Activated CD4-positive, alpha-beta T cell treated with anti-CD3 and anti-CD28 coated beads for 1 hour (primary cell): ENCODE results near the gene OR5B2.
"Not testable (repeated sequence)": the region's sequence is repeated elsewhere in the genome, so short reads cannot be mapped to it uniquely, and the experiment has no call there.

Source experiments
- DNase-seq: peaks from one replicate; pipeline ENCODE4 v3.0.0-alpha.2; 2020

OR5B2 gene

DNA sequence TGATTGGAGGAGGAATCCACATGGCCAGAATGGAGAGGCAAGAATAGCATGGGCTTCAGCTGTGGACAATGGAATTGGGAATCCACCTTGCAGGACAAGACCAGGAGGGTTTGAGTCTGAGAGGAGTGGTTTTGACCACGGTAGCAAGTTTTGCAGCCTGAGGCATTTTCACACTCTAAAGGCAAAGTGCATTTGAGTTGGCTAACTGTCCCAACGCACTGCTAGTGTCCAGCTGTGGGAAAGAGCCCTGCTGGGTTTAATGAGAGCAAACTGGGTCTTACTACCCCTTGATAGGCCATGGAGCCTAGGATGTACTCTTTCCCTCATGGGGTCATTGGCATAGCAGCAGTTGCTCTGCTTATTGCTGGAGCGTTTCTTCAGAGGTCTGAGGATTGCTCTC lies at the start of gene OR5B2:
OR5B2 (minus strand) TSS at position 101 of the 400 bp plus-strand sequence. CDS start 4,860 bp downstream, outside the sequence.
- no peak for DNase-seq

DNA sequence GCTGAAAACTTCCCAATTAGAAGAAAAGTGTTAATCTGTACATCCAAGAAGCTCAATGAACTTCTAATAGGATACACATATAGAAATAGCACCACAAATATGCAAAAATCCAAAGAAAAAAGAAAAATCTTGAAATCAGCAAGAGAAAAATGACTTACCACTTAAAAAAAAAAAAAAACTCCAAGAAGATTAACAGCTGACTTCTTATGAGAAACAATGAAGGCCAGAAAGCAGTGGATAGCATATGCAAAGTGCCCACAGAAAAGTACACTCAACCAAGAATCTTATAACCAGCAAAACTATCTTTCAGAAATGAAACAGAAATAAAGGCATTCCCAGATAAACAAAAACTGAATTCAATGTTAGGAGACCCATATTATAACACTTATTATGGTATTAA lies 44.0 kb upstream of the OR5B2 start:
- no peak for DNase-seq

DNA sequence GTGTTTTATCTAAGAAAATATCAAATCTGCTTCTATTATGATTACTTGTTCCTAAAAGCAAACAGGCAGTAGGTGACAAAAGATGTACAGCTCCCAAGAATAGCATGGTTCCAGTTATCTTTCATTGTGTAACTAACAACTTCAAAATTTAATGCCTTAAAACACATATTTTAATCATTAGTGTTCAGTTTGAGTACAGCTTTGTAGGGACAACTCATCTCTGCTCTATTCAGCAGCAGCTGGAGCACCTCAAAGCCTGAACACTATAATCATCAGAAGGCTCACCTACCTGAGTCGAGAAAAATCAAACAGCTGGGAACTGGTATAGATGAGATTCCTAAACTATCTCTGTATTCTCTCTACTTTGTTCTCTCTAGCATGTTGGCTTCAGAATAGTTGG lies 38.4 kb upstream of the OR5B2 start:
- DNase-seq: no peak

DNA sequence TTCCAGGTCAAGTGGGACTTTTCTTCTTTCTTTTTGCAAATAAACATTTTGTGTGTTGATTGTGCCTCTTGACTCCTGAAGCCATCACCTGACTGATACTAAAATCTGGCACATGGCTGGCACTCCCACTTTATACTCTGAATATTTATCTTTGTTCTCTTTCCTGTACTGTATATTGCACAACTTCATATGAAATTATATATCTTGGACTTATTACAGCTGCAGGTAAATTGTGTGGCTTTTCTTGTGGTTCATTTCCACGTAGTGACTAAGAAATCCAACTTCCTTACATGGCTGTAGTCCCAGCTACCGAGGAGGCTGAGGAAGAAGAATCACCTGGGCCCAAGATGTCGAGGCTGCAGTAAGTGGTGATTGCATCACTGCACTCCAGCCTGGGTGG lies 37.8 kb upstream of the OR5B2 start:
- no peak for DNase-seq

DNA sequence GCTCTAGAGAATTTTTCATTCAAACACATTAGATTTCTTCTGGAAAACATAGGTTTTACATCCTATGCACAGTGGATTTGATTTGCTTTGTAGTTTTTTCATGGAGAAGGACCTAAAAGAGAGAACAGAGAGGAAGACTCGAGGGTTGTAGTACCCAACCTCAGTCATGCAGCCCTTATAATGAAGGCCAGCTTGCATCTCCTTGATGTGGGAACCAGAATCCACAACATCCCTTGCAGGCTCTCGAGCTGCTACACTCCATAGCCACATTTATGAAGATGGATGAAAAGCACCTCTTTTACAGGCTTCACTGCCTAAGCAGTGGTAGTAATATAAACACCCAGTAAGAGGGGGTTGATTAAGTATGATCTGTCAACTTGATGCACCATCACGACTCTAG lies 23.7 kb upstream of the OR5B2 start:
- DNase-seq: no peak

DNA sequence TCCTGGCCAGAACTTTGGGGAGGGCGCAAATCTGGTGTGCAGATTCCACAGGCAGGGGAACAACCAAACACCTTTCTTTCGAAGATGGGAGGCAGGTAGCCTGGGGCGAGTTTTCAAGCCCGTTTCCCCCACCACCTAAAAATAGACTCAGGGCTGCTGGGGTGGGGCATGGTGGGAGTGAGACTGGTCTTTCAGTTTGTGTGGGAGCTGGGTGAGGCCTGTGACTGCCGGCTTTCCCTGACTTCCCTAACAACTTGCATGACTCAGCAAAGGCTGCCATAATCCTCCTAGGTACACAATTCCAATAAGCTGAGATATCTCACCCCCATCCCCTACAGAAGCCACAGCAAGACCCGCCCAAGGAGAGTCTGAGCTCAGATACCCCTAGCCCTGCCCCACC lies 18.4 kb upstream of the OR5B2 start:
- no peak for DNase-seq

DNA sequence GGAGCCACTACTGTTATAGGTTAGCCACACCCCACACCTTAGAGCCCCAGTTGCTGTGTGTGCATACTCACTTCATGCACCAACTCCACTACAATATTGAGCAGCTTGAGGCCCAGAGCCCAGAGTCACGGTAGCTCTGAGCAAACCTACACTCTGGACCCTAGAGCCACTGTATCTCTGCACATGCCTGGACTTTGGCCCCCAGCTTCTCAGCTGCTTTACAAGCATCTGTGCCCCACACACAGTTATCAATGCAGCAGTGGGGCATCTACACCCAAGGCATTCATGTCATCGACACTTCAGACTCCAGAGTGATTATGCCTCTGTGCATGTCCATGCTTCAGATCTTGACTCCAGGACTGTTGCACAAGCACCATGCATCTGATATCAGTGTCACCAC lies 16.4 kb upstream of the OR5B2 start:
- no peak for DNase-seq

DNA sequence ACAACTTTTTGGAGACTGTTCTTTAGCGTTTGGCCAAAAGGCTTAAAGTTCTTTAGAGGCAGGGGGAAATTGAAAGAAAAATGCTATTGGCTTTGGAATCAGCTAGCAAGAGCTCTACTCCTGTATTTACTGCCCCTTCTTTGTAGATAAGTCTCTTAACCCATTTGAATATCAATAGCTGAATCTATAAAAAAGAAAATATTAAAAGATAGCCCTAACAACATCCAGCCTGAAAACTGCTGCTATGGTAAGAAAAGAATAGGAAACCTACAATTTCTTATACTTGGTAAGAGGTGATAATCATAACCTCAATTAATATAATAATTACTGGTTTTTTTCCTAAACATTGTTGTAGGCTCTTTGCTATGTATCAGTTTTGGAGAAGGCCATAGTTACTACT lies 14.2 kb upstream of the OR5B2 start, which contains the start of gene OR5B12:
OR5B12 (minus strand) TSS at position 101 of the 400 bp plus-strand sequence. CDS start 2,085 bp downstream, outside the sequence.
- no peak for DNase-seq

DNA sequence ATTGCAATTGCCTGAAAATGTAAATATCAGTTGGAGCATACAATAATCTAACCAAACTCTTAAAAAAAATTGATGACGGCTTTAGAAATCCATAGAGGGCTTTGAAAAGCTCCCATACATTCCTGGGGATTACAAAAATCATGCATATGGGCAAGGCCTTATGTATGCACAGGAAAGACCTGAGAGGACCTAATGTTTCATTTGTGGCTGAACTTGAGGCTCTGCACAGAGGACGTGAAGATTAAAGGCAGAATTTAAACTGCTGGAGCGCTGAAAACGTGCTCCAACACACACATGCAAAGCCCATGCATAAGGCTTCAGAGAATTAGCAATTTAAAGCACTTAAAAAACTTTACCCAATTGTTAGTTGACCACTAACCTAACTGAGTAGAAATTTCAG lies 10.6 kb upstream of the OR5B2 start:
- no peak for DNase-seq

DNA sequence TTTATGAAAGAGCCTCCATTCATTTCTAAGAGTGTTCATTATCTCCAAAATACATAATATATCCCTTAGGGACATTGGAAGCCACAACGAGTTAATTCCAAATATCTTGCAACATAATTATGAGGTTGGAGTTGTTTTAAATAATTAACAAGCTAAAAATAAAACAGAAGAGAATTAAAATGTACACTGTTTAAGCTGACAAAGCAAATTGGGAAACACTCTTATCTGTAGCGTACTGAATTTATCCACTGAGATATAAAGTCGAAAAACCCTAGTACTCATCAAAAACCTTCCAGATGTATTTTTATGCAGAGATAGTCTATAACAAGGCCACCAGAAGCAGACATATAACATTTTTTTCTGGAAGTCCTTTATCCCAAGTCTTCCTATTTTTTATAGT lies 6.3 kb upstream of the OR5B2 start:
- DNase-seq: no peak

DNA sequence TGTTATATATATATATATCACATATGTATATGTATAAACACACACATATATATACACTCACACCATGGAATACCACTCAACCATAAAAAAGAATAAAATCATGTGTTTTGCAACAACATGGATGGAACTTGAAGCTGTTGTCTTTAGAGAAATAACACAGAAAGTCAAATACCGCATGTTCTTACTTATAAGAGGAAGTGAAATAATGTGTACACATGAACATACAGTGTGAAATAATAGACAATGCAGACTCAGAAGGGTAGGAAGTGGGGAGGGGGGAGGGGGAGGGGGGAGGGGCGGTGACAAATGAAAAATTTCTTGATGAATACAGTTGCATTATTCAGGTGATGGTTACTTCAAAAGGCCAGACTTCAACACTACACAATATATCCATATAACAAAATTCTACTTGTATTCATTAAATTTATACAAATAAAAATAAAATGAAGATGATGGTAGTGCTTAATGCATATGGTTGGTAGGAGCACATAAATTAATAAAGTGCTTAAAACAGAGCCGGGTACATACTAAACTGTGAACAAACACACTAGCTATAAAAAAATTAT lies 5.8 kb upstream of the OR5B2 start:
- DNase-seq: no peak

DNA sequence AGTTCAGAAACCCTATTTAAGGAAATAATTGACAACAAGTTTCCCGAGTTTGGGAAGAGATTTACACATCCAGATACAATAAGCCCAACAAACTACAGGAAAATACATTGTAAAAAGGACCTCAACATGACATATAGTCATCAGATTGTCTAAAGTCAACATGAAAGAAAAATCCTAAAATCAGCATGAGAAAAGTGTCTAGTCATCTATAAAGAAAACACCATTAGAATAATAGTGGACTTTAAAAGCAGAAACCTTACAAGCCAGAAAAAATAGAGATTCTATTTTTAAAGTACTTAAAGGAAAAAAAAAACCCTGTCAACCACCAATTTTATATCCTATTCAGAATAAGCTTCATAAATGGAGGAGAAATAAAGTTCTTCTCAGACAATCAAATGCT lies 1.4 kb upstream of the OR5B2 start:
- no peak for DNase-seq

DNA sequence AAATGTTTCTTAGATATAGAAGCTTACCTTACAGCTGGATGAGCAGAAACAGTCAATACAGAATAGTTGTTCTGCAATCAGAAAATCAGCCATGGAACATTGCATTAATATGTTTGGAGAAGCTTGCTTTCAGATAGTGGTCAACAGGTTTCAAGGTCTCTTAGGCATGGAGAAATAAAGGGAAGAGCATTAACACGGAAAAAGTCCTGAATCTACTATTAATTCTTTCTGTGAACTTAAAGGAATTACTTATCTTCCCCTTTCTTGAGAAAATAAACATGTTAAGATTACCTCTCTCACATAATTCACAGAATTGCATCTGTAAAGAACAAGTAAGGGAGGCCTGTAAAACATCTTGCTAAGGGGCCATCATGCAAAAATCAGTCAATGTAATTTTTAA lies 21.1 kb downstream of the OR5B2 start, which contains the start of gene OR5B3:
OR5B3 (minus strand) TSS at position 101 of the 400 bp plus-strand sequence. CDS start 3,465 bp downstream, outside the sequence.
- no peak for DNase-seq

DNA sequence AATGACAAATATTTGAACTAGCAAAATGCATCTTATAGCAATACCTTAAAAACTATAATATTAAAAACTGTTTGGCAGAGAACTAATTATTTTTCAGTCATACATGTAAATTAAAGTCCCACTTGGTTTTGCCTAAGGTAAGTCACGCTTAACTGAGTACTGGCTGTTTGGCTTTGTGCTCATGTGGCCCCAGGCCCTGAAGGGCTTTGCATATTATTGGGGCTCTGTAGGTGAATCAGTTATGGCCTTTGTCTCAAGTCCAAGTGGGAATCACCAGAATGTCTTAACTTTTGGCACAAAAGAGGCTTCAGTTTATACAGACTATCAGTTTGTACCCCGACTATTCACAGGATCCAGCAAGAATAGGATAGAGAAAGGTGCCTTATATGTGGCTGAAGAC lies 28.3 kb downstream of the OR5B2 start:
- DNase-seq: not testable (repeated sequence)

DNA sequence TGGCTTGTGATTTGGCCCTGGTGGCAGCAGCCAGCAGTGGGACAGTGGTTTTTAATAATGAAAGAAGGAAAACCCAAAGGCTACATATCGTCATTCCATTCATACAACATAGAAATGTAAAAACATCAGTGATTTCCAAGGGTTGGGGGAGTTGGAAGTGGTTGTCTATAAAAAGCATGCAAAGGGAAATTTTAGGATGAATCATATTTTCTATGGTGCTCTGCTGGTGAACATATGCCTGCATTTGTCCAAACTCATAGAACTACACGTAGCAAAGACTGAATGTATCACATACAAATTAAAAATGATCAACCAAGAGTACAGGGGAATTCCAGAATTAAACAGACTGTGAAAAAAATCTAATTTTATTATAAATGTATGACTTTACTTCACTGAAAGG lies 32.3 kb downstream of the OR5B2 start:
- no peak for DNase-seq

DNA sequence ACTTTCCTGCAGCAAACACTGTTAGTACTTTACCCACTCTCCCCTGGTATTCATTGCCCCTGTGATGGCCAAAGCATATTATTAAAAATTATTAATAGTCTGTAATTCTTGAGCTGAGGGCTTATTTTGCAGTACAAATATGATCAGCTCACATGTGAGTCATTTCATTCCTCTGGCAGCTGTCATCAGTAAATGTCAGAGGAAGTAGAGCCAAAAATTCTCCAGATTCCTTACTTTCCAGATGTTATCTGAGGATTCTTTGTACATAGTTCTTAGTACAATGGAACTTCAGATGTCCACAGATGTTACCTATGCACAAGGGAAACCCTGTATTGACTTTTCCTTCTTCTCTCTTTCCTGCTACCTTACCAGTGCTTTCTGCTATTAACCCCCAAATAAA lies 33.7 kb downstream of the OR5B2 start:
- no peak for DNase-seq

DNA sequence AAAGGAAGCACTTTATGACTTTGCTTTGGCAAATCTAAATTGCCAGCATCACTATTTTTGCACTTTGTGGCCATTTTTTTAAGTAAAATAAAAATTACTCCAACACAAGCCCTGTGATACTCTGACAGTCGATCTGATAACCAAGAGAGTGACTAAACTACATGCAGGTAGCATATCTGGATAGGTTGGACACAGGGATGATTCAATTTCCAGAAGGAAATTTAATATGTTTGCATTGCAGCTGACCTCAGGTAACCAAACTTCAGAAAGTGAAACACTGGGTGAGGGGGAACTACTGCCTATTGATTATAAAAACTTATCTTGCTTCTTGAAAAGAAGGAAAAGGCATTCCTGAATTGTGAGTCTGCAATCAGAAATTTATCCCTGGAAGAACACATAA lies 35.2 kb downstream of the OR5B2 start:
- no peak for DNase-seq

DNA sequence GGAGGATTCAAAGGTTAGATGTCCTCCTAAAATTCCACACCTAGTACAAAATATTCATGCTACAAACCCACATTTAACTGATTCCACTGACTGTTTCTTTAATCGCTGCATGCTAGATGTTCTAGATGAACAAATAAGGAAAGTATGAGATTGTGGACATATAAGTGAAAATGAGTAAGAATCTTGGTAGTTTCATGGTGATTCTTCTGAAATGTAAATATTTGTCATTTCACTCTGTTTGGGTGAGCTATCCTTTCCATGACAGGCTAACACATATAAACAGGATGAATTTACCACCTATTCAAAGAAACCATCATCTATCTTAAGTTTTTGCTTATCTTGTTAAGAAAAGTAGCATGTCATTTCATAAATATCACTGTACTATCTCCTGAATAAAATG lies 36.0 kb downstream of the OR5B2 start:
- no peak for DNase-seq

DNA sequence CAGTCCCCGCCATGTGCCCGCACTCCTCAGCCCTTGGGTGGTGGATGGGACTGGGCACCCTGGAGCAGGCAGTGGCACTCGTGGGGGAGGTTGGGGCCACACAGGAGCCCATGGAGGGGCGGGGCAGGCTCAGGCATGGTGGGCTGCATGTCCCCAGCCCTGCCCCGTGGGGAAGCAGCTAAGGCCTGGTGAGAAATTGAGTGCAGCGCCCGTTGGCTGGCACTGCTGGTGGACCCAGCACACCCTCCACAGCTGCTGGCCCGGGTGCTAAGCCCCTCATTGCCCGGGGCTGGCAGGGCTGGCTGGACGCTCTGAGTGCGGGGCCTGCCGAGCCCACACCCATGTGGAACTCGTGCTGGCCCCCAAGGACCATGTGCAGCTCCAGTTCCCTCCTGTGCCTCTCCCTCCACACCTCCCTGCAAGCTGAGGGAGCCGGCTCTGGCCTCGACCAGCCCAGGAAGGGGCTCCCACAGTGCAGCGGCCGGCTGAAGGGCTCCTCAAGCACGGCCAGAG lies 37.3 kb downstream of the OR5B2 start:
- DNase-seq: no peak
